SK-N-MC (cell line): ENCODE results near the gene DMRT3.

Source experiments
- EZH2 ChIP-seq: fragments of 200-600 bp; sonication (generic); IDR thresholded peaks from one replicate; pipeline ENCODE4 v1.6.1; 2017; ENCODE audit warnings: antibody characterized with exemption
- POLR2AphosphoS5 ChIP-seq: IDR thresholded peaks from 2 replicates; pipeline ENCODE4 v1.6.1; 2012; ENCODE audit warnings: mild to moderate bottlenecking, low read depth, low read length, borderline replicate concordance

DNA sequence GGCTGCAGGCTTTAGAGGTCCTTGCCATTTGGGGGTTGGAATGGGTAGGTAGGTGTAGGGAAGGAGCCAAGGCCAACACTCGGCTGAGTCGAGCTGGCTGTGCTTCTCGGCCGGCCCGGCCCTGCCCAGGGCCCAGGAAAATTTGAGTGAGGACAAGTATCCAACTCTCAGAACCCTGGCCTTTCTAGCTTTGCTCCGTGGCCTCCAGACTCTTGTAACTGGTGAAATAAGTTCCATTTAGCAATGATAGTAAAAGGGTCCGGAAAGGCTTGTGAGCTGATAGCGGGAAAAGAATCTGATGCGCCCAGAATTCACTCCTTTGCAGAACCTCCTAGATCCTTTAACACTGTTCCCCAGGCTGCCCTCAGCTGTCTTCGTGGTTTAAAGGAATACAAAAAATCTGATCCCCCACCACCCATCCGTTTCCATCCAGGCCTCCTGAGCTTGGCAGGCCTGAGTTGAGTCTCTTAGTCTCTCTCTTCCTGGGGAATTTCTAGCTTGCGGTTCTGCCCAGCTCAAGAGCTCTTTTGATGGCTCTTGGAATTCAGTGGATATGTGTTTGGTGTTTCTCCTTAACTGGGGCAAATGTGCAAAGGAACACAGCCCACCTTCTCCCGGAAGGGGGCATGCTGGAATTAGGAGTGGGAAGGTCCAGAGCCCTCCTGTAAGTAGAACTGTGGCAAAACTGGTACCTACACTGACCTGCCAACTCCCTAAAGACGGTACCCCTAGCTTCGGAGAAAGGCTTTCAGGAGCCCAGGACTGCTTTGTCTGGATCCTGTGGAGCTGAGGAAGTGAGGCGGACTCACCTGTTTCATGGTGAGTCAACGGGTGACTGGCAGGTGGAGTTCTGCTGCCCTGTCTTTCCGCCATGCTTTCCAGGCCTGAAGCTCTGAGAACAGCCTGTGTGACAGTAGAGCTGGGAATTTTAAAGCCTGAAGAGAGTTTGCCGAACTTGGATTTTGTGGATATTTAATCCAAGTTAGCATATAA, 1.7 kb downstream of the DMRT3 start:
- no peak for TF ChIP-seq EZH2
- no peak for TF ChIP-seq POLR2AphosphoS5
